CD4-positive, alpha-beta T cell treated with Interleukin-21 for 1 hour (primary cell): ENCODE measurements around the gene GNAZ.

Source experiments
- DNase-seq: peaks from one replicate; pipeline ENCODE4 v3.0.0-alpha.2; 2020

Gene GNAZ

DNA sequence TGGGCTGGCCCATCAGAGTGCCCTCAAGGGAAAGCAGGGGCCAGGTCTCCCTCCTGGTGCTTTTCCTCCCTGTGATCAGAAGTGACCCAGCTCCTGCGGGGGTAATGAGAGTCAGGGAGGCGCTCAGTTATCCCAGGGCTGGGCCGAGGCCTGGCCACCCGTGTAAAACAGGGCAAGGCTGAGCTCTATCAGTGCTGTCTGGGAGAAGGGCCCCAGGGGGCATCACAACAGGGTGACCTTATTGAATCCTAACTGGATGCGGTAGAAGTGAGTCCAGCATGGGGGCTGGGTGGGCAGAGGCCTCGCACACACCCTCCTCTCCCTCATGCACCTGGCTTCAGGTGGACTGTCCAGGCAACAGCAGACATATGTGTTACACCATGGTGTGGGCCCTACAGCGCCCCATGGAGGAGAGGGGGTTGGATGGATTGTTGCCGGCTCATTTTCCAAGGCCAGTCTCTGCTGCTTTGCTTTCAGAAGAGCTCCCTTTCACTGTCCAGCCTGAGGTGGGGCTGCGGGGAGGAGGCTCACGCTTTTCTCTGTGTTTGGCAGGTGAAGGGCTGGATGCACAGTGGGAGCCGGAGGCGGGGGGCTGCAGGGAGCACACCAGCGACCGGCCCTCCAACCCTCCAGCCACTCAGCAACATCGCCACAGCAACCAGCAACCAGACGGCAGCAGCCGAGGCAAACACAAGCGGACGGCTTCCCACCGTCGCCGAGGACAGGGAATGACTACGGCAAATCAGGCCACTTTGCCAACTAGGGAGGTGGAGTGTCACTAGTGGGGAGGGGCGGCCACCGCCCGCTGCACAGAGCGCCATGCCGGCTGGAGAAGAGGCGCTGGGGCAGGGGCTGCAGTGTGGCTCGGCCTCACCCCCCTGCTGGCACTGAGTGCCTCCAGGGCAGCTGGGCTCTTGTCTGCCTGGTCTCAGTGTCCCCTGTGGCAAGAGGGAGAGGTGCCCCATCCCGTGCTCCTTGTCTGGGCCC is 24.7 kb downstream of the GNAZ start:
- no peak for DNase-seq

DNA sequence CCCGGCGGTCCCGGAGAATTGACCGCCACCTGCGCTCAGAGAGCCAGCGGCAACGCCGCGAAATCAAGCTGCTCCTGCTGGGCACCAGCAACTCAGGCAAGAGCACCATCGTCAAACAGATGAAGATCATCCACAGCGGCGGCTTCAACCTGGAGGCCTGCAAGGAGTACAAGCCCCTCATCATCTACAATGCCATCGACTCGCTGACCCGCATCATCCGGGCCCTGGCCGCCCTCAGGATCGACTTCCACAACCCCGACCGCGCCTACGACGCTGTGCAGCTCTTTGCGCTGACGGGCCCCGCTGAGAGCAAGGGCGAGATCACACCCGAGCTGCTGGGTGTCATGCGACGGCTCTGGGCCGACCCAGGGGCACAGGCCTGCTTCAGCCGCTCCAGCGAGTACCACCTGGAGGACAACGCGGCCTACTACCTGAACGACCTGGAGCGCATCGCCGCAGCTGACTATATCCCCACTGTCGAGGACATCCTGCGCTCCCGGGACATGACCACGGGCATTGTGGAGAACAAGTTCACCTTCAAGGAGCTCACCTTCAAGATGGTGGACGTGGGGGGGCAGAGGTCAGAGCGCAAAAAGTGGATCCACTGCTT is 25.5 kb downstream of the GNAZ start:
- DNase-seq, result no peak

DNA sequence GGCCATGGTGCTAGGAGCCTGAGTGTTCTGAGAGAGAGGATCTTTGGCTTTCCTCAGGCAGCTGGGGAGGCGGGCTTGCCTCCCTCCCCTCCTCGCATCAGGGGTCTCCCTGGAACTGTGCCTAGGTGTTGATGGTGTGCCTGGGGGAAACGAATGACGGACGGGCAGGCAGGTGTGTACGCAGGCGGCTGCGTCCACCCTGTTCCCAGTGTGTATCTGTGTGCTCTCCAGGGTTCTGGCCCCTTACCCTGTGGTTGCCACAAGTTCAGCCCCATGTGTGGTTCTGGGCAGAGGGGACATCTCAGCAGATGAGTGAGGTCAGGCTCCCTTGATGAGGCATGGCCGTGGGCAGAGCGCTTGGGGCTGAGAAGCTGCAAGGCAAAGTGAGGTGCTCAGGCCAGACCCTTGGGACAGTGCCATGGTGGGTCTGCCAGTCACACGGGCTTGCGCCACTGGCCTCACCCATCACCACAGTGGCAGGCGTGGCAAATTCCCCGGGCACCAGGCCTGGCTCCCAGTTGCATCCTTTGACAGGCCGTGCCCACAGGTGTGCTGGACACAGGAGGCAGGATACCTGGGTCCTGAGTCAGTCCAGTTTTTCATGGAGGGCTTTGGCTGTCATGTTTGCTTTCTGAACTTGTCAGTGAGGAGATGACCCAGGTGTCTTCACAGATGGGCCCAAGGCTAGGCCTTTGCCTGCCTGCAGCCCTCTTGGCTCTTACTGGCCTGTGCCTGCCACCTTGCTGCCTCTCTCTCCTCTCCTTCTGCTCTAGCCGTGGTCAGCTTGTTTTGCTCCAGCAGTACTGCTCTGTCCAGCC is 27.3 kb downstream of the GNAZ start:
- no peak for DNase-seq

DNA sequence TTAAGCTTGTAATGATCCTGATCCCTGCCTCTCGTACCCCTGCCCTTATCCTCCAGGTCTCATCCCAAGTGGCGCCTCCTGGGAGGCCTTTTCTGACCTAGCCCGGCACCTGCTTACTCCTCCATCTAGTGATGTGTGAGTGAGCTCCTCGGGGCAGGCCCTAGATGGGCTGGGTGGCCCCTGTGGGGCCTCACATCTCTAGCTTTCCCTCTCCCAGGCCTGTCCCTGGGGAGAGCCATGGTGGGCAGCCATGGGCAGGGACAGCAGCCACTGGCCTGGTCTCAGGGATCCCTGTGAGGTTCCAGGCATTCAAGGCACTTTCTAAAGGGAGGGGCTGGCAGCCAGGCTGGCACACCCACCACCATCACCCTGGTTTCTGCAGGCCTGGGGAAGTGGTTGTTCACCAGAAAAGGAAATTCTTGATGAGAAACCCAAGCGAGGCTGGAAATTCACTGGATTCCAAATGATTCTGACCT is 27.9 kb downstream of the GNAZ start:
- no peak for DNase-seq

DNA sequence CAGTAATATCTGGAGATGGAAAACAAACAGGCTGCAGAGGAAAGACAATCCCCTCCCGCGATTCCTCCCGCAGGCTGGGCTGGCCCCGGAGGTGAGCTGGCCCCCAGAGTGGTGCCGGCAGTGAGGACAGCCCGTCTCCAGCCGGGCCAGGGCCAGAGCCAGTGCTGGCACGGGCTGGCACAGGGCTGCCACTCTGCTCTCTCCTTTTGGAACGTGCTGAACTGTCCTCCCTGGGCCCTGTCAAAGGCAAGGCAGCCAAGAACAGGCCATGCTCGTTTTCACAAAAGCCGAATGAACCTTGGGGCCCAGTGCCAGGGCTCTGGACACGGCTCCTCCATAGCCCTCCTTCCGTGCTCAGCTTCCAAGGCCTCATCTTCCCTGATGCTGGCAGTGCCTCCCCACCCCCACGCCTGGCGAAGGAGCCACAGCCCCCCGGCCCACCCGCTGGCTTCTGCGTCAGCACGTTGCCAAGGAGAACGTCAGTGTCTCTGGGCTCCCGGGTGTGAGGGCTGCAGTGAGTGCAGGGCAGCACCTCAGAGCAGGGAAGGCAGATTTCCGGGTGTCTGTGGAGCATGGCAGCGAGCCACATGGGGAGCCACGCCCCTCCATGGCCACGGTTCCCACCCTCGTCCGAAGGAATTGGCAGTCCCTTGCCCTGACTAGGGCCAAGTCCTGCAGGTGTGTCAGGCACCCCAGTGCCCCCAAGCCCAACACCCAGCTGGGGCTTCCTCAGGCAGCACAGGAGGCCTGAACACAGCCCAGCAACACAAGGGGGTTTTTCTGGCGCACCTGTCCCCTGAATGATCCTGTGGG is 28.6 kb downstream of the GNAZ start:
- no peak for DNase-seq

DNA sequence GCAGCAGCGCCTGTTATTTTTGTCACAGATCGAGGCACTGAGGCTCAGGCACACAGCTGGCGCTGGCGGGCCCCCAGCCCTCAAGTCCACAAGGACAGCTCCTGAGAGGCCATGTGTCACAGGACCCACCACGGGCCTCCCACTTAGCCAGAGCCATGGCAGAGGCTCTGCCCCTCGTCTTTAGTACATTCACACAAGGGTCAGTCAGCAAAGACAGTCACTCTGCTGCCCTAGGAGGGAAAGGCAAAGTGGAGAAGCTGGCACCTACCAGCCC is 29.1 kb downstream of the GNAZ start:
- DNase-seq, result no peak

DNA sequence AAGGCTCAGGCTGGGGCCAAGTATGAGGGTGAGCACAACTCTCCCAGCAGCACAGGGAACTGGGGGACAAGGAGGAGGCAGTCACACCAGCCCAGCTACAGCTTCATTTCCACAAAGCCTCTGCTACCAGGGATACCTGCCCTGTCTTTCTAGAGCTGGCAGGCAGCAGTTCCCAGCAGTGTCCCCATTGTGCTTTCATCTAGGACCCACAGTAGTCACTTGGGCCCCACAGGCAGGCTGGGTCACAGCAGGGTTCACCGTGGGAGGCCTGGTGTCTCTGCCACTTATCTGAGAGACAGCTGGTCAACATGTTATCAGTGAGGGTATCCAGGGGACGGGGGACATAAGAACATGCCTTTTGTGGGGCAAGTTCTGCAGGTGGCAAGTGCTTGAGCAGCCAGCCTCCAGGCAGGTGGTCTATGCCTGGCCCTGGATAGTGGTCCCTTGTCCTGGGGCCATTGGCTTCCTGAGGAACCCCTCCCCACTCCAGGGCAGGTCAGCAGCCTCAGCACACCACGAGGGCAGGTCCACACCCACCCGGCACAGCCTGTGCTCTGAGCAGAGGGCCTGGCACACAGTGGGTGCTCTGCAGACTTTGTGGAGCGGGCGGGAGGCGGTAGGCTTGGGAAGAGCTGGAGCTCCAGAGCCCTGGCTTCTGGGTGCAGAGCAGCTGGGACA is 29.9 kb downstream of the GNAZ start:
- DNase-seq, result no peak

DNA sequence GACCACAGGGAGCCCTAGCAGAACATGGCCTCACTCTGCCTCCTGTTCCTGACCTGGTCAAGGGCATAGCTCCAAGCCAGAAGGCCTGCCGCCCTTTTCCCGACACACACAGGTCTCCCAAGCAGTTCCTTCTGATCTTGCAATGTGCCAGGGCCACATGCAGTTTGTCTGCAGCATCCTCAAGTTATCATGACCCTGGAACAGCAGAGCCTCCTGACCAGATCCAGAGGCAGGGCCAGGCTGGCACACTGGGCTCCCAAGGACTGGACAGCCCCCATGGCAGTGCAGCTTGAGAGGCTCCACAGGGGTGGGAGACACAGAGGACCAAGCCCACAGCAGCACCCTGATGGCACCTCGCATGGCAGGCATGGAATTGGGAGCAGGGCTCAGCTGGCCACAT is 31.2 kb downstream of the GNAZ start:
- DNase-seq, result no peak

DNA sequence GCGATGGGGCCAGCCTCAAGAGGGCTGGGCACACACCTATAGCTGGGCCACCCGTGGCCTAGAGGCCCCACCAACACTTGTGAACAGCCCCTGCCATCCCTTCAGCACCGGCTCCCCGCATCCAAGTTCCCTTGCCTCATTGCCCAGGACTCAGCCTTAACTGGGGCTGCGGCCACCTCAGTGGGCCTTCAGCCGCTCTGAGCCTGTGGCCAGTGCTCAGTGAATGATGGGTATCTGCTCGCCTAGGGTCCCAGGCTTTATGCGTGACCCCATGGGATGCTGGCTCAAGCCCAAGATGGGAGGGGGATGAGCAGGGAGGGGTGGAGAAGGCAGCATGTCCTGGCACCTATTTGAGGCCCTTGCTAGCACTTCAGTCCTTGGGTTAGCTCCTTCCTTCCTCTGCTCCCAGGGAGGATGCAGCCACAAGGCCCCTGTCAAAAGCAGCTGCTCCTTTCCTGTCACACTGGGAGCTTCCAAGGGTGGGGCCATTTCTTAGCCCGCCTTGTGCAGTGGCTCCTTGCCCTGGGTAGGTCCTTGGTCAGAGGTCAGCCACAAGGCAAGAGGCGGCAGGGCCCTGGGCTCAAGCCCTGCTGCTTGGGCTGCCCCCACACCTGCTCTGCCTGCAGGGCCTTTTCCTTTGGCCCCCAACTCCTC is 31.8 kb downstream of the GNAZ start:
- no peak for DNase-seq

DNA sequence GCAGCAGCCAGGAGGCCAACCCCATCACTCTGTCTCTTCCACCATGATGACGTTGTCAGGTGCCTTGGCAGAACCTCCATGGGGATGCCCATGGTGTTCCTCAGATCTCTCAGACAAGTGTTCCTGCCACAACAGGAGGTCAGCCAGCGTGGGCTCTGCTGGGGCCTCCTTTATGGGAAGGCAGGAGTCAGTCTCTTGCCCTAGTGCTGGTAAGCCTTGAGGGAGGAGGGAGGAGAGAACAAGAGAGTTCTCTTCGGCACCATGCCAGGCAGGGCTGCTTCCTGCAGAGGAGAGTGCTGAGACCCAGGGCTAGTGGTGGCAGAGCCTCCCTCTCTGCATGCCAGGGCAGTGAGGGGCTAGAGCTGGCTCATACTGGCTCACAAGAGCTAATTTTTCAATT is 32.5 kb downstream of the GNAZ start:
- no peak for DNase-seq

DNA sequence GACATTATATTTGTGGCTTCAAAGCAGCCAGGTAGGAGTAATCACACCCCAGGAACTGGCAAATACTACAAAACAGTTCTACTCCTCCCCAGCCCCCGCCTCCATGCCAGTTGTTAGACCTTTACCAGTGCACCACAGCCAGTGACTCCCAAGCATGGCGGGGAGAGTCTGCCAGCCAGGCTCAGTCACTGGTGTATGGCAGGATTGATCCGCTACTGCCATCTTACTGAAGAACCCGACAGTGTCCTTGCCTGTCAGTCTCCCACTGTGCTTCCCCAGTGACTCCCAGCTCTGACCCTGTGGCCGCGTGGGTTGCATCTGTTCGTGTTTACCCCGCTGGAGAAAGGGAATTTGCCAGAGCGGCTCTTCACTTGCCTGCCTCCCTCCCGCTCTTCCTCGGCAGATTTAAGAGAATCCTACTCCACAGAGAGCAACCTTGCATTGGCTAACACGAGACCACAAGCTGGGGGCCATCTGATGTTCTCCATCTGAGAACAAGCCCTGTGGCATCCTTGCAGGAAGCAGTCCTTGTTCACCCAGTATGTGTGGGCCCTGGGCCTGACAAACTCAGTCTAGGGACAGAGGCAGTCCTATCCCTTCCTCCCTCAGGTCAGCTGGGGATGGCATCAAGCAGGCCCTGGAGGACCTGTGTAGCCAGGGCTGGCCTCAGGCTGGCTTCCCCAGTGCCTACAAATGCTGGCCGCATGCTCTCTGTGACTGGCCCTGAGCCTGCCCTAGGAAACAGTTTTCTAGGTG is 33.1 kb downstream of the GNAZ start:
- DNase-seq, result no peak

DNA sequence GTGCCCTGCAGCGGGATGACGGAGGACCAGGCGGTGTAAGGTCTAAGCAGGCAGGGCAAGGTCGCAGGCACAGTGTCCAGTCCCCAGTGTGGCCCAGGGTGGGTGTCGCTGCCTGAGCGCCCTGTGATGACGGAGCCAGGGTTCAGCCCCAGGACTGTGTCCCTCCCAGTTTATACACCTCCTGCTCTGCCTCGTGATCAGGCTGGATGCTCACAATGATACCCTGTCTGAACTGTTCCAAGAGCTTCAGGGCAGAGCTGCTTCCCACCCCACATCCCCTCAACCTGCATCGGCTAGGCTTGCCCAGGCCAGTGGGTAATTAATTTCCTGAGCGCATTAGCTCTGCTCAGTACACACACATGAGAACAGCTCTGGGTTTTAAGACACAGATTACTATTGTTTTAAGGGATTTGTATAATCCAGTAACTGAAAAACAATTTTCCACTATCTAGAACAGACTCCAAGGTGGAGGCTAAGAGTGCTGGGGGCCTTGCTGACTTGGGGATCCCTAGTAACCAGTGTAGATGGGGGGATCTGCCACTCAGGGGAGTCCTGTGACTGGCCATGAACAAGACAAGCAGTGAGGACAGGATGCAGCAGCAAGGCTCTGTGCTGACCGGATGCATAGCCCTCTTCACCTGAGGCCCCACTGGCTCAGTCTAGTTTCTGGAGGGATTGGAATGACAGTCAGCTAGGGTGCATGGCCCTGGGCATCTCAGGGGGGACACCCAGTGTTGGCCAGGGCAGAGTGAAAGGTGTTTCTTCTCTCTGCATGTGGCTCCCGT is 34.1 kb downstream of the GNAZ start:
- DNase-seq, result no peak

DNA sequence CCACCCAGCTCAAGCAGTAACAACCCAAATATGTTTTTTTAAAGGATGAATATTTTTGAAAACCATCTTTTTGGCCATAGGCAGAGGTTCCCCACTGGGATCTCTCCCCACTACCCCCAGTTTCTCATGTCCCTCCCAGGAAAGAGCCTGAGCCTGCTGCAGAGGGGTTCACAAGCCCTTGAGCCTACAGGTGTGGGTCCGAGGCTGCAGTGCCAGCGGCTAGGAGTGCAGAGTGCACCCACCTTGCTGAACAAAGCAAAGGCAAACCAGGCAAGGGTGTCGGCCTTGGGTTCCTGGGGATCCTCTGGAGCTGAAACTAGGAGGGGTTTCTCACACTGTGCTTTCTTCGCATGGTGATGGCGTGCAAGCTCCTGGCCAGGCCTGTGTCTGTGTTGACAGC is 35.0 kb downstream of the GNAZ start:
- DNase-seq, result no peak

DNA sequence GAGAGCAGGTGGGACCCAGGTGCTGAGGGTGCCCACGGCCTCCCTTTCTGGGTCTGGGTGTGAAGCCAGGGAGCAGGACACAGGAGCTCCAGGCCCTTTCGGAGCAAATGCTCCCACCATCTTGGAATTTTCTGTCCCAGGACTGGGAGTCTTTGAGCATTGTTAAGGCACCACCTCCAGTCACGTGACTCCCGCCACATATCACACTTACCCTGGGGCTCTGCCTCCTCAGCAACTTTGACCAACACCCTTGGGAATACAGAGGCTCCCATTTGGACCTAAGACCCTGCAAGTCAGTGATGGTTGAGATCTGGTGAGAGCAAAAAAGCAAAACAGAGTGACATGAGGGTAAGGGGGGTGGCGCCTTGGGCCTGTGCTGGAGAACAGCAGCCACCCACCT is 35.6 kb downstream of the GNAZ start:
- DNase-seq, result no peak

DNA sequence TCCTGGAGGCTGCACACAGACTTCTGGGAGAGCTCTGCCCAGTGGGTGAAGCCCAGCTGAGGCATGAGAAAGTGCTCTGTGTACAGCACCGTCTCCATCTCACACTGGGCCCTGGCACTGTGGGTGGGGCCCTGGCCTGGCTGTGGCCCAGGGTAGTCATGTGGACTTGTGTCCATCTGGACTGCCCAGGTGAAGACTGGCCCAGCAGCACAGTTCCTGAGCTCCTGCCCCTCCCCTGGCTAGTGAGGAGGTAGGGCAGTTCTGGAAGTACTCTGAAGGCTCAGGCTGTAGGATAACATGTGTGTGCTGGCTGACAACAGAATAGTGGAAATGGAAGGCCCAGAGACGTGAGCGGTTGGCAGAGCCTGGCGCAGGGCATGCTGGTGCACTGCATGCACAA is 36.0 kb downstream of the GNAZ start:
- no peak for DNase-seq

DNA sequence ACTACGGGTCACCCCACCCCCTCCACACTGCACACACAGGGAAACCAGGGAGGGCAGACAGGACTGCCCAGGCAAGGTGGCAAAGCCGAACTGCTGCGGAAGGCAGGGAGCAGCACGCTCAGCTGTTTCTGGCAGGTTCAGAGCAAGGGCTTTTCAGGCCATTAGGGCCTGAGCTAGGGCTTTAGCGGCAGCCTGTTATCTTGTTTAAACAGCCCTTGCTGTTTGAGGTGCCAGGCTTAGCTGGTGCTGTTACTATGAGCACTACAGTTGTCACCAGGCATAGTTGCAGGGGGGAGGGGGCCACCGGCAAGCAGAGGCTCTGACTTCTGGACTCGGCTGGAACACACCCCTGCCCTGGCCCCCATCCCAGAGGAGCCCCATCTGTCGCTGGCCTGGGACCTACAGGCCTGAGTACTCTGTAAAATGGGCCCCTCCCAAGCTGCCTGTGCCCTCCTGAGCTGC is 36.6 kb downstream of the GNAZ start:
- no peak for DNase-seq

DNA sequence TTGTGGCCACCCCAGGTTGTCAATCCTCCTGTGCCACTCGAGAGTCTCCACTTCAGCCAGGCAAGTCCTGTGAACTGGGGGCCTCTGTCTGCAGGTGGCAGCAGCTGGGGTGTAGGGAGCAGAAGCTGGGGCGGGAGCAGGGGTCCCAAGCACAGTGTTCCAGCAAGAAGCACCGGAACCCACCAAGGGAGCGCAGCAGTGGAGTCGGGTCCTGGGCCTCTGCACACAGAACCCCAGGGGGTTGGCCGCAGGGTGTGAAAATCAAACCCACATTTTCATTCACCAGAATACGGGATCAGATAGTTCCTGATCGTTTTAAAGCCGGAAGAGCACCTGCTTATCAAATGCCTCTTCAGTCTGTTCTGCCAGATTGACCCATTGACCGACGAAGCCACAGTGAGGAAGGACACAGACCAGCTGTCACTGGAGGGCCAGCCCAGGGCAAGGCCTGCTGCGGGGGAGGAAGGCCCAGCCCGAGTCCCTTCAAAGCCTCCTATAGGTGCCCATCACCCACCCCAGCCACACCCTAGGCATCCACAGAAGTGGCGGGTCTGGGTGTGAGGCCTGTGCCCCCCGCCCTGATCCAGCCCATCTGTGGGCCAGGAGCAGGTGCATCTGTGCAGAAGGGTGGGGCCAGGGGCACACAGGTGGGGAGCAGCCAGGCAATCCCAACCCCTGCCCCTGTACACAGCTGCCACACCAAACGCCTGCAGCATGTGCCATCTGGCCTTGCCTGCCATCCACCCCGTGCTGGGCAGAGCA is 37.3 kb downstream of the GNAZ start:
- DNase-seq, result no peak

DNA sequence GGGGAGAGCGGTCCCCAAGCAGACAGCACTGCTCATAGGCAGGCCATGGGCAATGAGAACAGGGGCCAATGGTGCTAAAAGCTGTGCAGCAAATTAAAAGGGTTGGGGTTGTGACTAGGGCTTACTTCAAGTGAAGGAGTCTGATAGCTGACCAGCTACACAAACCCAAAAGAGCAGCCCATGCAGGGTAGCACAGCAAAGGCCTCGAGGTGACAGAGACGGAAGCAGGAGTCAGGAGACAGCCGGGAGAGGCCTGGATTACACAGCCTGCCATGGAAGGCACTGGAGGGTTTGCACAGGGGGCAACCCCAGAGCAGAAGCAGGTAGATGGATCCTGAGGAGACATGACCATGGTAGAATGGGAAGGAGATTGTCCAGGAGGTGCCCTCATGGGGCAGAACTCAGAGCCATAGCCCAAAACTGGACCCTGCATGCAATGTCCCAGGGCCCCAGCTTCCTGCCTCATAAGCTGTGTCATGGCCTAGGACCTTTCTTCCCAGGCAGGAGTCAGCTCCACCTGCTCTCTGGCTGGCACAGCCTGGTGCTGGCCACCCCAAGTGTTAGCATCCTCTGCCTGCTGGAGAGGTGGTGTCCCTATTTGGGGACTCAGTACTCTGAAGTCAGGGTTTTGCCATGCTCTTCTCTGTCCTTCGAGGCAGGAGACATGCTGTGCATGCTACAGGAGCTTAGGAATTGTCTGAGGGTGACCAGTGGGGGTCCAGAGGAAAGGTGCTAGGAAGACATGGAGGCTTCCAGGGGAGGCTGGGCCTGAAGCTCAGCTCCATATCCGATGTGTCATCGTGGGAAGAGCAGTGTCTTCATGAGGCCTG is 38.1 kb downstream of the GNAZ start:
- no peak for DNase-seq

DNA sequence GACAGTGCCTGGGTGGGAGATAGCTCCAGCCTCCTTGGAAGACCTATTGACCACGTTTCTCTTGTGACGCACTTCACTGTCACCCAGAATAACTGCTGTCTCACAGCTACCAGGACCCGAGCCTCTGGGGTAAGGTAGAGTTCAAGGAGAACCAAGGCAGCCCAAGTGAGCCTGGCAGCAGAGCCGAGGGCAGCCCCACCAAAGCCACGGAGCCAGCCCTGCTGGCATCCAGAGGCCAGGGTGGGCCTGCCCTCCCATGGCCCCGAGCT is 38.7 kb downstream of the GNAZ start:
- no peak for DNase-seq
